HCT116 (cell line): ENCODE measurements around the gene XYLT1. TPM values are rescaled to one million over a fixed set of nuclear protein-coding genes. Genes with fewer than 3 reads are reported as not detected.

Experiments
- ATAC-seq: fragments of 200-7000 bp; cut with Tn5 transposase; 2 replicates; pipeline ENCODE4 v1.9.1; 2020; ENCODE audit warnings: mild to moderate bottlenecking, moderate library complexity
- BruUV-seq: library from RNA; stranded (reverse); fragments of 400-500 nt; replicated peaks from 2 replicates; lab custom pipeline; 2021; lab: Mats Ljungman, UMichigan
- CTCF ChIA-PET: fragments of 300-600 bp; sonication (Branson Sonifier 250); formaldehyde crosslinking; loops from one replicate; lab custom pipeline; 2021; ENCODE audit warnings: antibody characterized with exemption; lab: Charles Lee
- POLR2A ChIA-PET: fragments of 300-600, 350-600 bp; sonication (Branson Sonifier 250); formaldehyde crosslinking; loops from one replicate; lab custom pipeline; 2021; ENCODE audit warnings: antibody characterized with exemption; lab: Charles Lee
- RAD21 ChIA-PET, 2 experiments: fragments of 300-600 bp; sonication (Branson Sonifier 250); formaldehyde crosslinking; loops; one replicate each; lab custom pipeline; 2023; ENCODE audit warnings: low total read pairs in 2 of 2; ENCODE audit not compliant: uncharacterized antibody in 2 of 2, unreplicated experiment in 2 of 2, low non-redundant PET in 1 of 2; lab: Charles Lee
- DNase-seq: peaks from one replicate; pipeline ENCODE4 v3.0.0-alpha.2; 2010; ENCODE audit warnings: low read depth, low spot score
- H2AFZ ChIP-seq: fragments of 200-600 bp; shearing (Covaris generic), sonication (generic); 2 replicates; pipeline ENCODE4 v1.6.1; 2017; ENCODE audit warnings: low read depth, mixed run types, mixed read lengths, antibody characterized with exemption, low read length; ENCODE audit not compliant: poor library complexity, severe bottlenecking
- H3K27ac ChIP-seq: 2 replicates; pipeline ENCODE4 v1.5.1; 2012; ENCODE audit warnings: low read depth, low read length
- H3K27me3 ChIP-seq: fragments of 200-600 bp; sonication (generic); 2 replicates; pipeline ENCODE4 v1.6.1; 2016; ENCODE audit warnings: mixed run types, low read length, mixed read lengths; ENCODE audit not compliant: insufficient read depth
- H3K36me3 ChIP-seq, 2 experiments: fragments of 200-500 bp in 1 of 2; fragments of 200-600 bp in 1 of 2; sonication (Bioruptor generic) in 1 of 2; sonication (generic) in 1 of 2; 2 replicates each; pipeline versions ENCODE4 v1.5.1 to v1.6.1; 2014 to 2016; ENCODE audit warnings: low read length in 2 of 2, inconsistent platforms in 1 of 2, mixed read lengths in 1 of 2, mixed run types in 1 of 2; ENCODE audit not compliant: insufficient read depth in 2 of 2, control insufficient read depth in 1 of 2
- H3K4me1 ChIP-seq, 2 experiments: fragments of 200-600 bp in 1 of 2; sonication (generic) in 1 of 2; 2 replicates each; pipeline versions ENCODE4 v1.5.1 to v1.6.1; 2012 to 2017; ENCODE audit warnings: low read length in 2 of 2, inconsistent platforms in 1 of 2, mild to moderate bottlenecking in 1 of 2, mixed read lengths in 1 of 2, mixed run types in 1 of 2, moderate library complexity in 1 of 2; ENCODE audit not compliant: insufficient read depth in 2 of 2, control insufficient read depth in 1 of 2
- H3K4me2 ChIP-seq: fragments of 200-600 bp; sonication (generic); 2 replicates; pipeline ENCODE4 v1.6.1; 2017; ENCODE audit warnings: mixed run types, low read length, mixed read lengths
- H3K4me3 ChIP-seq, 2 experiments: fragments of 200-600 bp in 1 of 2; sonication (generic) in 1 of 2; replicated peaks in 1 of 2; 2 replicates each; pipeline ENCODE4 v1.5.1; 2011 to 2016; ENCODE audit warnings: low read length in 2 of 2, control low read depth in 1 of 2, low read depth in 1 of 2, mild to moderate bottlenecking in 1 of 2, mixed read lengths in 1 of 2, mixed run types in 1 of 2
- H3K79me2 ChIP-seq: fragments of 200-600 bp; sonication (generic); 2 replicates; pipeline ENCODE4 v1.6.1; 2017; ENCODE audit warnings: mild to moderate bottlenecking, mixed run types, low read length, moderate library complexity, mixed read lengths; ENCODE audit not compliant: insufficient read depth
- H3K9ac ChIP-seq: fragments of 200-600 bp; sonication (generic); 2 replicates; pipeline ENCODE4 v1.6.1; 2016; ENCODE audit warnings: low read length, mixed read lengths
- H3K9me2 ChIP-seq: fragments of 200-600 bp; sonication (generic), shearing (Covaris generic); 2 replicates; pipeline ENCODE4 v1.6.1; 2017; ENCODE audit warnings: mixed run types, mild to moderate bottlenecking, moderate library complexity; ENCODE audit not compliant: insufficient read depth
- H3K9me3 ChIP-seq, 2 experiments: fragments of 200-500 bp in 1 of 2; fragments of 200-600 bp in 1 of 2; sonication (Bioruptor generic) in 1 of 2; sonication (generic) in 1 of 2; 2 replicates each; pipeline ENCODE4 v1.6.1; 2014 to 2017; ENCODE audit warnings: low read length in 2 of 2, mixed read lengths in 2 of 2, inconsistent platforms in 1 of 2, low read depth in 1 of 2, mild to moderate bottlenecking in 1 of 2, mixed run types in 1 of 2, moderate library complexity in 1 of 2; ENCODE audit not compliant: control insufficient read depth in 1 of 2, insufficient read depth in 1 of 2
- H4K20me1 ChIP-seq: fragments of 200-600 bp; sonication (generic), shearing (Covaris generic); 2 replicates; pipeline ENCODE4 v1.6.1; 2017; ENCODE audit warnings: mixed run types, mild to moderate bottlenecking, moderate library complexity; ENCODE audit not compliant: insufficient read depth
- EZH2 ChIP-seq: fragments of 200-600 bp; sonication (generic); IDR thresholded peaks from 2 replicates; pipeline ENCODE4 v1.6.1; 2017; ENCODE audit warnings: antibody characterized with exemption, mixed run types
- FOSL1 ChIP-seq: IDR thresholded peaks from 2 replicates; pipeline ENCODE4 v1.6.1; 2012; ENCODE audit warnings: low read depth
- JUND ChIP-seq: IDR thresholded peaks from 2 replicates; pipeline ENCODE4 v1.6.1; 2012
- POLR2AphosphoS5 ChIP-seq: IDR thresholded peaks from 2 replicates; pipeline ENCODE4 v1.6.1; 2011; ENCODE audit warnings: mild to moderate bottlenecking, low read depth, low read length, moderate library complexity
- RAD21 ChIP-seq: IDR thresholded peaks from 2 replicates; pipeline ENCODE4 v1.6.1; 2012; ENCODE audit warnings: low read depth, mild to moderate bottlenecking
- SP1 ChIP-seq: IDR thresholded peaks from 2 replicates; pipeline ENCODE4 v1.6.1; 2012; ENCODE audit warnings: low read depth
- SRF ChIP-seq: IDR thresholded peaks from 2 replicates; pipeline ENCODE4 v1.6.1; 2012; ENCODE audit warnings: low read depth
- intact Hi-C: fragments of 100-400 bp; cut with micrococcal nuclease; formaldehyde crosslinking; loops from 2 replicates; pipeline ENCODE4 v1.10.0; 2022
- total RNA-seq: library from RNA; stranded (reverse); gene quantifications from one replicate; pipeline ENCODE4 v1.2.1, GENCODE V29; 2021; ENCODE audit not compliant: unreplicated experiment
- TF ChIP-seq, protein P1 (sequence below): IDR thresholded peaks from 2 replicates; pipeline ENCODE4 v1.6.1; 2012; ENCODE audit warnings: low read depth
- TF ChIP-seq, protein P2 (sequence below): IDR thresholded peaks from 2 replicates; pipeline ENCODE4 v1.6.1; 2012
- TF ChIP-seq, protein P3 (sequence below), 3 experiments: fragments of 200-600 bp in 1 of 3; sonication (generic) in 1 of 3; IDR thresholded peaks in 2 of 3; conservative IDR thresholded peaks in 1 of 3; 2 replicates each; pipeline ENCODE4 v1.5.1; 2012 to 2017; ENCODE audit warnings: low read depth in 2 of 3, low read length in 2 of 3, antibody characterized with exemption in 1 of 3, borderline replicate concordance in 1 of 3, control low read depth in 1 of 3, mild to moderate bottlenecking in 1 of 3, mixed read lengths in 1 of 3, mixed run types in 1 of 3, moderate library complexity in 1 of 3; ENCODE audit not compliant: insufficient read depth in 1 of 3

Gene XYLT1
- total RNA-seq, 1 experiment from 2014 or later: 4.5 TPM

- Histone ChIP-seq H3K9me3 (no peaks in the 10 kb centered on the region), H3K9ac (no peak overlapping the region), H4K20me1 (no peaks in the 10 kb centered on the region), H3K36me3 (no peaks in the 10 kb centered on the region), H3K4me1 (no peaks in the 10 kb centered on the region), H3K4me2 (no peak overlapping the region), H3K79me2 (no peaks in the 10 kb centered on the region), H3K9me2 (no peaks in the 10 kb centered on the region), H3K27ac (no peak overlapping the region), H3K27me3 (peaks cover 26% of the 10 kb centered on the region; the same call in 1 of the 2 replicates), H2AFZ (no peak overlapping the region), H3K4me3 (no peak overlapping the region)
- TF ChIP-seq EZH2: no peak
- TF ChIP-seq, protein P1, sequence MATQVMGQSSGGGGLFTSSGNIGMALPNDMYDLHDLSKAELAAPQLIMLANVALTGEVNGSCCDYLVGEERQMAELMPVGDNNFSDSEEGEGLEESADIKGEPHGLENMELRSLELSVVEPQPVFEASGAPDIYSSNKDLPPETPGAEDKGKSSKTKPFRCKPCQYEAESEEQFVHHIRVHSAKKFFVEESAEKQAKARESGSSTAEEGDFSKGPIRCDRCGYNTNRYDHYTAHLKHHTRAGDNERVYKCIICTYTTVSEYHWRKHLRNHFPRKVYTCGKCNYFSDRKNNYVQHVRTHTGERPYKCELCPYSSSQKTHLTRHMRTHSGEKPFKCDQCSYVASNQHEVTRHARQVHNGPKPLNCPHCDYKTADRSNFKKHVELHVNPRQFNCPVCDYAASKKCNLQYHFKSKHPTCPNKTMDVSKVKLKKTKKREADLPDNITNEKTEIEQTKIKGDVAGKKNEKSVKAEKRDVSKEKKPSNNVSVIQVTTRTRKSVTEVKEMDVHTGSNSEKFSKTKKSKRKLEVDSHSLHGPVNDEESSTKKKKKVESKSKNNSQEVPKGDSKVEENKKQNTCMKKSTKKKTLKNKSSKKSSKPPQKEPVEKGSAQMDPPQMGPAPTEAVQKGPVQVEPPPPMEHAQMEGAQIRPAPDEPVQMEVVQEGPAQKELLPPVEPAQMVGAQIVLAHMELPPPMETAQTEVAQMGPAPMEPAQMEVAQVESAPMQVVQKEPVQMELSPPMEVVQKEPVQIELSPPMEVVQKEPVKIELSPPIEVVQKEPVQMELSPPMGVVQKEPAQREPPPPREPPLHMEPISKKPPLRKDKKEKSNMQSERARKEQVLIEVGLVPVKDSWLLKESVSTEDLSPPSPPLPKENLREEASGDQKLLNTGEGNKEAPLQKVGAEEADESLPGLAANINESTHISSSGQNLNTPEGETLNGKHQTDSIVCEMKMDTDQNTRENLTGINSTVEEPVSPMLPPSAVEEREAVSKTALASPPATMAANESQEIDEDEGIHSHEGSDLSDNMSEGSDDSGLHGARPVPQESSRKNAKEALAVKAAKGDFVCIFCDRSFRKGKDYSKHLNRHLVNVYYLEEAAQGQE: no peak
- TF ChIP-seq FOSL1: no peak
- TF ChIP-seq, protein P2, sequence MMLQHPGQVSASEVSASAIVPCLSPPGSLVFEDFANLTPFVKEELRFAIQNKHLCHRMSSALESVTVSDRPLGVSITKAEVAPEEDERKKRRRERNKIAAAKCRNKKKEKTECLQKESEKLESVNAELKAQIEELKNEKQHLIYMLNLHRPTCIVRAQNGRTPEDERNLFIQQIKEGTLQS: no peak
- no peak for TF ChIP-seq SRF
- TF ChIP-seq, protein P3, sequence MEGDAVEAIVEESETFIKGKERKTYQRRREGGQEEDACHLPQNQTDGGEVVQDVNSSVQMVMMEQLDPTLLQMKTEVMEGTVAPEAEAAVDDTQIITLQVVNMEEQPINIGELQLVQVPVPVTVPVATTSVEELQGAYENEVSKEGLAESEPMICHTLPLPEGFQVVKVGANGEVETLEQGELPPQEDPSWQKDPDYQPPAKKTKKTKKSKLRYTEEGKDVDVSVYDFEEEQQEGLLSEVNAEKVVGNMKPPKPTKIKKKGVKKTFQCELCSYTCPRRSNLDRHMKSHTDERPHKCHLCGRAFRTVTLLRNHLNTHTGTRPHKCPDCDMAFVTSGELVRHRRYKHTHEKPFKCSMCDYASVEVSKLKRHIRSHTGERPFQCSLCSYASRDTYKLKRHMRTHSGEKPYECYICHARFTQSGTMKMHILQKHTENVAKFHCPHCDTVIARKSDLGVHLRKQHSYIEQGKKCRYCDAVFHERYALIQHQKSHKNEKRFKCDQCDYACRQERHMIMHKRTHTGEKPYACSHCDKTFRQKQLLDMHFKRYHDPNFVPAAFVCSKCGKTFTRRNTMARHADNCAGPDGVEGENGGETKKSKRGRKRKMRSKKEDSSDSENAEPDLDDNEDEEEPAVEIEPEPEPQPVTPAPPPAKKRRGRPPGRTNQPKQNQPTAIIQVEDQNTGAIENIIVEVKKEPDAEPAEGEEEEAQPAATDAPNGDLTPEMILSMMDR (IDR thresholded peaks at IDR 0.05 in 2 of 3, conservative IDR thresholded peaks at IDR 0.05 in 1 of 3; ENCODE audit: borderline replicate concordance in 1 of 3, insufficient read depth in 1 of 3, low read depth in 2 of 3, low read length in 2 of 3): no peak
- no peak for TF ChIP-seq JUND
- TF ChIP-seq POLR2AphosphoS5: no peak
- no peak for TF ChIP-seq RAD21
- TF ChIP-seq SP1: no peak
- ChIA-PET POLR2A (no interaction called here), CTCF (no interaction called here), RAD21 (no interaction called here)
- BruUV-seq: no TSS peak
- no peak for DNase-seq
- no peak for ATAC-seq
- intact Hi-C loops: no loop called here
Observed at GRCh38 chr16:17381784-17382183, 89.0 kb downstream of the XYLT1 start.
